Esophagus (tissue), 2 donors: Measurements from ENCODE around the gene RFFL. TPM values are rescaled to one million over a fixed set of nuclear protein-coding genes. Genes with fewer than 3 reads are reported as not detected.
"Not testable (repeated sequence)": the region's sequence is repeated elsewhere in the genome, so short reads cannot be mapped to it uniquely, and the experiment has no call there.

Experiments
- H3K27ac ChIP-seq, 2 donors: one replicate each; pipeline ENCODE4 v1.5.1; 2013; ENCODE audit warnings: low read depth in 2 of 2, mild to moderate bottlenecking in 2 of 2, inconsistent platforms in 1 of 2, low read length in 1 of 2, moderate library complexity in 1 of 2
- H3K27me3 ChIP-seq, 2 donors: one replicate each; pipeline ENCODE4 v1.6.1; 2013; ENCODE audit warnings: low read length in 2 of 2, control low read depth in 1 of 2, mild to moderate bottlenecking in 1 of 2; ENCODE audit not compliant: insufficient read depth in 2 of 2, control insufficient read depth in 1 of 2
- H3K36me3 ChIP-seq, 2 donors: one replicate each; pipeline ENCODE4 v1.6.1; 2013; ENCODE audit warnings: low read length in 1 of 2; ENCODE audit not compliant: control insufficient read depth in 2 of 2, insufficient read depth in 2 of 2
- H3K4me1 ChIP-seq, 2 donors: one replicate each; pipeline ENCODE4 v1.6.1; 2013; ENCODE audit warnings: low read length in 1 of 2; ENCODE audit not compliant: control insufficient read depth in 2 of 2, insufficient read depth in 2 of 2
- H3K4me3 ChIP-seq, 2 donors: one replicate each; pipeline ENCODE4 v1.5.1; 2013; ENCODE audit warnings: low read length in 2 of 2, mild to moderate bottlenecking in 2 of 2, low read depth in 1 of 2, moderate library complexity in 1 of 2
- H3K9me3 ChIP-seq, 2 donors: one replicate each; pipeline ENCODE4 v1.6.1; 2013; ENCODE audit warnings: mild to moderate bottlenecking in 2 of 2, low read depth in 1 of 2, low read length in 1 of 2, moderate library complexity in 1 of 2; ENCODE audit not compliant: control insufficient read depth in 2 of 2, insufficient read depth in 1 of 2
- WGBS, 2 donors: extraction: QIAGEN DNeasy Blood & Tissue Kit; methylation state at CpG; one replicate each; pipeline ENCODE4 v1.1.7; 2013; 5-methylcytosine and 5-hydroxymethylcytosine counted together
- polyA plus RNA-seq, 2 donors: library from polyadenylated mRNA; stranded (reverse); fragments of 200-250 nt; gene quantifications; one replicate each; pipeline ENCODE4 v1.2.3, GENCODE V29; 2013
- donor health status: healthy with polysubstance abuse.
- donor health status: Bipolar disorder and iron deficiency.

RFFL gene
- polyA plus RNA-seq, 2 donors: 13.0 to 18.1 TPM

DNA sequence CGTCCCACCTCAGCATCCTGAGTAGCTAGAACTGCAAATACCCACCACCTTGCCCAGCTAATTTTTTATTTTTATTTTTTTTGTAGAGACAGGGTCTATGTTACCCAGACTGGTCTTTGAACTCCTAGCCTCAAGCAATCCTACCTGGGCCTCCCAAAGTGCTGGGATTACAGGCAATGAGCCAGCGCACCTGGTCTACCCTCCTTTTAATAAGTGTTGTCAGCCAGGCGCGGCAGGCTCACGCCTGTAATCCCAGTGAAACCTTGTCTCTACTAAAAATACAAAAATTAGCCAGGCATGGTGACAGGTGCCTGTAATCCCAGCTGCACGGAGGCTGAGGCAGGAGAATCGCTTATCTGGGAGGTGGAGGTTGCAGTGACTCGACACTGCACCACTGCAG is 19.3 kb downstream of the RFFL start:
- H3K4me1 ChIP-seq: no peaks in the 10 kb centered on the region
- no peak overlapping the region for H3K27ac ChIP-seq
- no peak overlapping the region for H3K4me3 ChIP-seq
- no peaks in the 10 kb centered on the region for H3K9me3 ChIP-seq
- WGBS, 2 donors: 78 to 87% methylated on average over 8 of the region's 8 CpGs
- H3K36me3 ChIP-seq: no peaks in the 10 kb centered on the region
- no peaks in the 10 kb centered on the region for H3K27me3 ChIP-seq

- Histone ChIP-seq H3K36me3 (no peaks in the 10 kb centered on the region), H3K27ac (no peak overlapping the region), H3K27me3 (no peaks in the 10 kb centered on the region), H3K9me3 (no peaks in the 10 kb centered on the region), H3K4me3 (no peak overlapping the region), H3K4me1 (no peaks in the 10 kb centered on the region)
- WGBS, 2 donors: 93 to 97% methylated on average over 7 of the region's 7 CpGs
These were observed 22.1 kb downstream of the RFFL start for GRCh38 chr17:35041390-35041789.

DNA sequence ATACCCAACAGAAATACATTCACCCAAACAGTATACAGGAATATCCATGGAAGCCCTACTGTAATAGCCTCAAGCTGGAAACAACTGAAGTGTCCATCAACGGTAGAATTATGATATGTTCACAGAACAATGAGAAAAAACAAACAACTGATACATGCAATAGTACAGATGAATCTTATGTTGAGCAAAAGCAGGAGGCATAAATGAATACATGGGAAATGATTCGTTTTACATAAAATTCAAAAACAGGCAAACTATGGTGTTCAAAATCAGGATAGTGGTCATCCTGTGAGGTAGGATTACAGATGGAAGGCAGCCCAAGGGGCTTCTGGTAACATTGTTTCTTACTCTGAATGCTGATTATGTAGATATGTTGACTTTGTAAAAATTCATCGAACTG is 25.1 kb downstream of the RFFL start:
- WGBS, 2 donors: 90 to 93% methylated on average over 3 of the region's 3 CpGs
- Histone ChIP-seq H3K9me3 (no peaks in the 10 kb centered on the region), H3K27me3 (no peaks in the 10 kb centered on the region), H3K4me1 (no peaks in the 10 kb centered on the region), H3K27ac (no peak overlapping the region), H3K36me3 (peaks cover 0 to 3% of the 10 kb centered on the region in 2 donors), H3K4me3 (no peak overlapping the region)

DNA sequence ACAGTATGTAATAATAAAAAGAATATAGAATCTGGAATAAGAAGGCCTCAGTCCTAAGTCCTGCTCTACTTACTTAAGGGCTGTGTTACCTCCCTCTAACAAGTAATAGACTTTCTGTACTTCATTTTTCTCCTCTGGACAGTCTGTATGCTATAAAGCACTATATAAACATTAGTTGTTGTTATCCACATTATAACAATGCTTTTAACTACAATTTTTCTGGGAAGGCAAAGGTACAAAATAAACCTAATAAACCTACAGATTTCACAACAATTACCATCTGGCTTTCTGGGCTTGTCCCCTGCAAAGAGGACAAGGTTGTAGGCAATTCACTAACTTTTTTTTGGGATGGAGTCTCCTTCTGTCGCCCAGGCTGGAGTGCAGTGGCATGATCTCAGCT is 32.7 kb downstream of the RFFL start:
- WGBS, 2 donors: 93 to 98% methylated on average over 1 of the region's 1 CpG
- H3K4me1 ChIP-seq: peaks cover 0 to 2% of the 10 kb centered on the region in 2 donors
- no peaks in the 10 kb centered on the region for H3K27me3 ChIP-seq
- no peaks in the 10 kb centered on the region for H3K9me3 ChIP-seq
- peaks cover 0 to 8% of the 10 kb centered on the region in 2 donors for H3K36me3 ChIP-seq
- H3K4me3 ChIP-seq: no peak overlapping the region
- no peak overlapping the region for H3K27ac ChIP-seq

GRCh38 chr17:35028531-35029262 is 34.8 kb downstream of the RFFL start:
- Histone ChIP-seq H3K9me3 (no peaks in the 10 kb centered on the region), H3K36me3 (peaks cover 4 to 5% of the 10 kb centered on the region in 2 donors), H3K4me1 (peaks cover 0 to 4% of the 10 kb centered on the region in 2 donors), H3K27me3 (no peaks in the 10 kb centered on the region), H3K4me3 (no peak overlapping the region), H3K27ac (peak overlapping the region; percentile 67 to 92)
- WGBS, 2 donors: 64 to 66% methylated on average over 3 of the region's 3 CpGs

DNA sequence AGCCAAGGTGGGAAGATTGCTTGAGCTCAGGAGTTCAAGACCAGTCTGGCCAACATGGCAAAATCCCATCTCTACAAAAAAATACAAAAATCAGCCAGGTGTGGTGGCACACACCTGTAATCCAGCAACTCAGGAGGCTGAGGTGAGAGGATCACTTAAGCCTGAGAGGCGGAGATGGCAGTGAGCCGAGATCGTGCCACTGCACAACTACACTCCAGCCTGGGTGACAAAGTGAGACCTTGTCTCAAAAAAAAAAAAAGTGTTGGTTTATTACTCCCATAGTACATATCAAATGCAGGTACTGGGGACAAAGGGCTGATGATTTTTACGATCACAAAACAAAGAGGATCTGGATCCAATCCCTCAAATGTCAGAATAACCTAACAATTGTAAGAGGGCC is 35.4 kb downstream of the RFFL start:
- H3K9me3 ChIP-seq, H3K36me3 ChIP-seq, H3K27me3 ChIP-seq, H3K4me1 ChIP-seq, H3K4me3 ChIP-seq: not testable (repeated sequence)
- 84 to 90% methylated on average over 4 of the region's 4 CpGs for WGBS, 2 donors
- peak overlapping the region; percentile 59 to 67 for H3K27ac ChIP-seq

DNA sequence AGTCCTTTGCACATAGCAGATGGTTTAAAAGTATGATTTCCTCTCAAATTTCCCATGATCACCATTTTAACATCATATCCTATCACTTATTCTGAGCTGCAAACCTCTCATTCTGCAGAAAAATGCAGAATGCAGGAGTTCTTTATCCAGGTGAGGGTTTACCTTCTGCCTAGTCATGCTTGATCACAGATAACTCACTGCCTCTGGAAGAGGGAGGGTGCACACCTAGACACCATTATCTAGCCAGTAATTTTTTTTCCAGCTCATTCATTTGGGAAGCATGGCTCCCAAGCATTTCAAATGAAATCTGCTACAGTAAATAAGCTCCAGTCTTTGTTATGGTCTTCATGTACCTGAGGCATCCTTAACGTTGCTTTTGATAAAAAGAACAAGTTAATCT is 38.0 kb downstream of the RFFL start:
- Histone ChIP-seq H3K4me3 (no peak overlapping the region), H3K9me3 (no peaks in the 10 kb centered on the region), H3K27ac (no peak overlapping the region), H3K4me1 (peaks cover 3 to 17% of the 10 kb centered on the region in 2 donors), H3K27me3 (no peaks in the 10 kb centered on the region), H3K36me3 (peaks cover 4 to 10% of the 10 kb centered on the region in 2 donors)
- WGBS, 2 donors: 57 to 80% methylated on average over 1 of the region's 1 CpG

- Histone ChIP-seq H3K36me3 (peaks cover 6 to 10% of the 10 kb centered on the region in 2 donors), H3K27me3 (no peaks in the 10 kb centered on the region), H3K27ac (peak overlapping the region; percentile 70 to 84), H3K4me1 (peaks cover 3 to 17% of the 10 kb centered on the region in 2 donors), H3K4me3 (no peak overlapping the region), H3K9me3 (no peaks in the 10 kb centered on the region)
- 53 to 72% methylated on average over 3 of the region's 3 CpGs for WGBS, 2 donors
These were observed 40.0 kb downstream of the RFFL start for GRCh38 chr17:35023538-35023937.

DNA sequence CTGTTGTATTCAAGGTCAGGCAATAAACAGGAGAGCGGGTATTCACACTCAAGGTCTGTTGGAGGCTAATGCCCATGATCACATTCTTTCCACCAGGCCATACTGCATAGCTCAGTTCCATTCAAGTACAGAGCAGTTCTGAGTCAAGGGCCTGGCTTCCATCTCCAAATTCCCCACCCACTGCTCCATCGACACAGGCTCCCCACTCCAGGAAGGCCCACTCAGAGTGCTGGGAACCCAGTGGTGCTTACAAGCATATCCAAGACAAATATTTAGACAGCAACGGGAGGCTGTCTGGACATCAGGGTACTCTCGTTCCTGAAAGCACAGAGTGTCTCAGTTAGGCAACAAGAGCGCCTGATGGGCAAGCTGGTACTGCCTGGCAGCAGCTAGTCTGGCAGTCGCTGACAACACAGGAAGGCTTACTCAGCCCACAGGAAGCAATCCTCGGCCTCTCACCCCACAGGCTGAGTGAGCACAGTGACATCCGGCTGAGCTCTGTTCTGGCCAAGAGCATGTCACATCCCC is 40.9 kb downstream of the RFFL start:
- Histone ChIP-seq H3K27ac (peak overlapping the region; percentile 89 to 95), H3K27me3 (no peaks in the 10 kb centered on the region), H3K9me3 (no peaks in the 10 kb centered on the region), H3K4me3 (no peak overlapping the region), H3K4me1 (peaks cover 3 to 17% of the 10 kb centered on the region in 2 donors), H3K36me3 (peaks cover 6 to 10% of the 10 kb centered on the region in 2 donors)
- WGBS, 2 donors: 21 to 31% methylated on average over 8 of the region's 8 CpGs
